DND-41 (cell line): ENCODE measurements around the gene MICU2.

Experiments used
- CTCF ChIP-seq: IDR thresholded peaks from 2 replicates; pipeline ENCODE4 v1.5.1; 2012; ENCODE audit warnings: borderline replicate concordance, low read length, moderate library complexity, mild to moderate bottlenecking; ENCODE audit not compliant: poor library complexity, severe bottlenecking; ENCODE audit errors: extremely low read depth
- EZH2 ChIP-seq: IDR thresholded peaks from 3 replicates; pipeline ENCODE4 v1.6.1; 2012; ENCODE audit warnings: borderline replicate concordance, low read depth, mild to moderate bottlenecking, moderate library complexity, low read length, inconsistent platforms; ENCODE audit not compliant: severe bottlenecking

- TF ChIP-seq CTCF, result no peak
- TF ChIP-seq EZH2, result no peak
These were observed 153.0 kb downstream of the MICU2 start for GRCh38 chr13:21450936-21451335.
